ENCODE measurements around the gene BBS9. TPM values are rescaled to one million over a fixed set of nuclear protein-coding genes. Genes with fewer than 3 reads are reported as not detected.

BBS9 gene
- polyA plus RNA-seq, 1 donor from 2014 or later, result 9.8 TPM

DNA sequence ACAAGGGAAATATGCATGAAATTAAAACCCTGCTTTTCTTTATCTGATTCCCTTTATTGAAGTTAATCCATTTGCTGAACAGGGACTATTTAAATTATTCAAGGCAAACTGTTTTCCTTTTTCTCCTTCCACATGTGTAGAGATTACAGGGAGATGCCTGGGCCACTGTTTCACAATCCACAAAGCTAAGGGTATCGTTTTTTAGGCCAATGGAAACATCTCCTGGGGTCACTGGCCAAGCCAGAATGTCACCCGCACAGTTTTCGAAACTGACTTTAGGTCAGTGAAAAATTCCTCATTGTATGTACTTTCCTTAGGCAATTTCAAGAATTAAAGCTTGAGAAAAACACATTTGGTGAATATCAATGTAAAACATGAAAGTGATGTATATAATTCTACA is 516.8 kb downstream of the BBS9 start:
- no peak for TF ChIP-seq TAF1 (IDR thresholded peaks at IDR 0.05; ENCODE audit: low read depth)
- TF ChIP-seq SMC3 (conservative IDR thresholded peaks at IDR 0.05; ENCODE audit: poor library complexity), result no peak
- no peak for TF ChIP-seq POLR2AphosphoS5 (IDR thresholded peaks at IDR 0.05)
- no peak for TF ChIP-seq RAD21 (conservative IDR thresholded peaks at IDR 0.05)
- TF ChIP-seq MXI1 (conservative IDR thresholded peaks at IDR 0.05; ENCODE audit: poor library complexity, severe bottlenecking), result no peak
- no peak for TF ChIP-seq EP300 (conservative IDR thresholded peaks at IDR 0.05; ENCODE audit: poor library complexity, severe bottlenecking)
- no peak for TF ChIP-seq CTCF (IDR thresholded peaks at IDR 0.05; ENCODE audit: poor library complexity, severe bottlenecking)
- no peak for TF ChIP-seq REST (IDR thresholded peaks at IDR 0.05; ENCODE audit: borderline replicate concordance)
- no peak for TF ChIP-seq EZH2 (IDR thresholded peaks at IDR 0.05; ENCODE audit: borderline replicate concordance, insufficient read depth, low read length, poor library complexity, severe bottlenecking)
- no peaks in the 10 kb centered on the region for H3K27me3 ChIP-seq (ENCODE audit: insufficient read depth, low read depth, low read length)
- no peak overlapping the region for H3K4me2 ChIP-seq (ENCODE audit: low read length)
- no peaks in the 10 kb centered on the region for H3K79me2 ChIP-seq (replicated peaks; ENCODE audit: insufficient read depth, low read length)
- H3K27ac ChIP-seq (ENCODE audit: low read length), result no peak overlapping the region
- no peak overlapping the region for H2AFZ ChIP-seq (ENCODE audit: low read depth, low read length)
- H3K9ac ChIP-seq (ENCODE audit: low read length), result no peak overlapping the region
- H3K9me3 ChIP-seq (ENCODE audit: low read length), result no peaks in the 10 kb centered on the region
- no peaks in the 10 kb centered on the region for H3F3A ChIP-seq (ENCODE audit: insufficient read depth, low read length, poor library complexity, severe bottlenecking)
- H3K9me2 ChIP-seq (ENCODE audit: insufficient read depth, low read length), result no peaks in the 10 kb centered on the region
- H4K20me1 ChIP-seq (ENCODE audit: insufficient read depth), result no peaks in the 10 kb centered on the region
- no peaks in the 10 kb centered on the region for H3K36me3 ChIP-seq (ENCODE audit: insufficient read depth, low read length)
- no peak overlapping the region for H3K4me3 ChIP-seq (ENCODE audit: low read length)

- no peaks in the 10 kb centered on the region for H4K20me1 ChIP-seq (ENCODE audit: insufficient read depth)
- TF ChIP-seq RAD21 (conservative IDR thresholded peaks at IDR 0.05) (no peak), CTCF (IDR thresholded peaks at IDR 0.05; ENCODE audit: poor library complexity, severe bottlenecking) (no peak), SMC3 (conservative IDR thresholded peaks at IDR 0.05; ENCODE audit: poor library complexity) (no peak), POLR2AphosphoS5 (IDR thresholded peaks at IDR 0.05) (no peak), EZH2 (IDR thresholded peaks at IDR 0.05; ENCODE audit: borderline replicate concordance, insufficient read depth, low read length, poor library complexity, severe bottlenecking) (no peak), TAF1 (IDR thresholded peaks at IDR 0.05; ENCODE audit: low read depth) (no peak), MXI1 (conservative IDR thresholded peaks at IDR 0.05; ENCODE audit: poor library complexity, severe bottlenecking) (no peak), REST (IDR thresholded peaks at IDR 0.05; ENCODE audit: borderline replicate concordance) (no peak), EP300 (conservative IDR thresholded peaks at IDR 0.05; ENCODE audit: poor library complexity, severe bottlenecking) (no peak)
Observed at GRCh38 chr7:33646891-33647391, 517.6 kb downstream of the BBS9 start.

More at GRCh38 chr7:33646891-33647391, 517.6 kb downstream of the BBS9 start:
- no peak overlapping the region for H3K9ac ChIP-seq (ENCODE audit: low read length)
- H3F3A ChIP-seq (ENCODE audit: insufficient read depth, low read length, poor library complexity, severe bottlenecking), result no peaks in the 10 kb centered on the region
- H3K79me2 ChIP-seq (replicated peaks; ENCODE audit: insufficient read depth, low read length), result no peaks in the 10 kb centered on the region
- H3K27ac ChIP-seq (ENCODE audit: low read length), result no peak overlapping the region
- H3K9me3 ChIP-seq (ENCODE audit: low read length), result no peaks in the 10 kb centered on the region
- no peaks in the 10 kb centered on the region for H3K9me2 ChIP-seq (ENCODE audit: insufficient read depth, low read length)
- H3K27me3 ChIP-seq (ENCODE audit: insufficient read depth, low read depth, low read length), result no peaks in the 10 kb centered on the region
- H2AFZ ChIP-seq (ENCODE audit: low read depth, low read length), result no peak overlapping the region
- H3K4me3 ChIP-seq (ENCODE audit: low read length), result no peak overlapping the region
- no peaks in the 10 kb centered on the region for H3K36me3 ChIP-seq (ENCODE audit: insufficient read depth, low read length)
- H3K4me2 ChIP-seq (ENCODE audit: low read length), result no peak overlapping the region

All from neural cell (in vitro differentiated cells).